Neural crest cell (in vitro differentiated cells): ENCODE results near the gene CKS1B. TPM values are rescaled to one million over a fixed set of nuclear protein-coding genes. Genes with fewer than 3 reads are reported as not detected.

Experiments used
- DNase-seq: peaks from one replicate; pipeline ENCODE4 v3.0.0; 2021; ENCODE audit warnings: low read depth, mixed read lengths, low spot score
- H3K27ac Mint-ChIP-seq: one replicate; pipeline ENCODE4 v1.8.0; 2021; ENCODE audit warnings: mild to moderate bottlenecking, mixed read lengths; ENCODE audit not compliant: unreplicated experiment
- H3K27me3 Mint-ChIP-seq: 2 replicates; pipeline ENCODE4 v1.8.0; 2021; ENCODE audit warnings: low read depth, mild to moderate bottlenecking, mixed read lengths
- H3K36me3 Mint-ChIP-seq: 2 replicates; pipeline ENCODE4 v1.8.0; 2021; ENCODE audit warnings: low read depth, mild to moderate bottlenecking, mixed read lengths
- H3K4me1 Mint-ChIP-seq: 2 replicates; pipeline ENCODE4 v1.8.0; 2021; ENCODE audit warnings: mixed read lengths
- H3K4me3 Mint-ChIP-seq: one replicate; pipeline ENCODE4 v1.8.0; 2021; ENCODE audit warnings: mild to moderate bottlenecking, mixed read lengths
- H3K9me3 Mint-ChIP-seq: 2 replicates; pipeline ENCODE4 v1.8.0; 2021; ENCODE audit warnings: mixed read lengths
- total RNA-seq: library from RNA; stranded (reverse); gene quantifications from 2 replicates; pipeline ENCODE4 v1.2.1, GENCODE V29; 2021
- TF ChIP-seq, protein P1 (sequence below): fragments of 200-600 bp; sonication (generic); conservative IDR thresholded peaks from 2 replicates; pipeline ENCODE4 v1.5.0; 2021; ENCODE audit warnings: antibody characterized with exemption, mild to moderate bottlenecking

CKS1B gene
- total RNA-seq, 1 donor from 2014 or later: 211 TPM

DNA sequence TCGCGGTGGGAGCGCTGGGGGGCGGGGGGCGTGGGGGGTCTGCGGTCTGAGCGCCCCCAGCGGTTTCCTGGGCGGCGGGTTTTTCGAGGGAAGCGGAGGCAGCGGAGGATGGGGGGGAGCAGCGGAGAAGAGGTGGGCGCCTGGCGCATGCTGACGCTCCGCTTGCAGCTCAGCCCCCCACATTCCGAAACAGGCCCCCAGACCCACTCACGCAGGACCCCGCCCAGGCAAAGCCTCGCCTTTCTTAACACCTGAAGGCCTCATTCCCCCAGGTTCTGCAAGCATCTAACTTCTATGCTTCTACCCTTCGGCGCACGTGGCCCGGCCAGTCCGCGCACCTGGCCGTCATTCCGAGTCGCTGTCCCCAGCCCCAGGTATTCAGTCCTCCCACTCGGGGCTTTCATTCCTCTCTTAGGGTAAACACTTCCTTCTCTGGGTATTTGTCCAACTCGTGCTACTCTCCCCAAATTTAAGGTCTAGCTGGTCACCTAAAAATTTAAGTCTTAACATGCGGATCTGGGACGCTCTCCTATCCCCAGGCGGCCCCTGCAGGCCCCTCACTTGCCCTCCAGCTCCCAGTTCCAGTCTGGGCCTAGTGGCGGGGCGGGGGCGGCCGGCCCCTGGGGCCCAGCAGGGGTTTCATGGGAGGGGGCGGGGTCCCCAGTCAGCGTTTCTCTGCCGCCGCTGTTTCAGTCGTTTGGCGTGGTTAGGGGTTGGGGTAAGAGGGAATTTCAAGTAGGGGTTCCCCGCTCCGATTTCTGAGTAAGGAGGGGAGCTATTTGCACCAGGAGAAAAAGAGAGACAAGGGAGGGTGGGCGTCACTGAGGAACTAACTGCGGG lies 25.3 kb downstream of the CKS1B start:
- no peaks in the 10 kb centered on the region for H3K27me3 Mint-ChIP-seq
- no peaks in the 10 kb centered on the region for H3K36me3 Mint-ChIP-seq
- H3K9me3 Mint-ChIP-seq: no peaks in the 10 kb centered on the region
- TF ChIP-seq, protein P1, sequence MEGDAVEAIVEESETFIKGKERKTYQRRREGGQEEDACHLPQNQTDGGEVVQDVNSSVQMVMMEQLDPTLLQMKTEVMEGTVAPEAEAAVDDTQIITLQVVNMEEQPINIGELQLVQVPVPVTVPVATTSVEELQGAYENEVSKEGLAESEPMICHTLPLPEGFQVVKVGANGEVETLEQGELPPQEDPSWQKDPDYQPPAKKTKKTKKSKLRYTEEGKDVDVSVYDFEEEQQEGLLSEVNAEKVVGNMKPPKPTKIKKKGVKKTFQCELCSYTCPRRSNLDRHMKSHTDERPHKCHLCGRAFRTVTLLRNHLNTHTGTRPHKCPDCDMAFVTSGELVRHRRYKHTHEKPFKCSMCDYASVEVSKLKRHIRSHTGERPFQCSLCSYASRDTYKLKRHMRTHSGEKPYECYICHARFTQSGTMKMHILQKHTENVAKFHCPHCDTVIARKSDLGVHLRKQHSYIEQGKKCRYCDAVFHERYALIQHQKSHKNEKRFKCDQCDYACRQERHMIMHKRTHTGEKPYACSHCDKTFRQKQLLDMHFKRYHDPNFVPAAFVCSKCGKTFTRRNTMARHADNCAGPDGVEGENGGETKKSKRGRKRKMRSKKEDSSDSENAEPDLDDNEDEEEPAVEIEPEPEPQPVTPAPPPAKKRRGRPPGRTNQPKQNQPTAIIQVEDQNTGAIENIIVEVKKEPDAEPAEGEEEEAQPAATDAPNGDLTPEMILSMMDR: no peak
- H3K4me3 Mint-ChIP-seq: peak overlapping the region; percentile 92
- peaks cover 31% of the 10 kb centered on the region for H3K4me1 Mint-ChIP-seq
- no peak overlapping the region for H3K27ac Mint-ChIP-seq
- DNase-seq: no peak

DNA sequence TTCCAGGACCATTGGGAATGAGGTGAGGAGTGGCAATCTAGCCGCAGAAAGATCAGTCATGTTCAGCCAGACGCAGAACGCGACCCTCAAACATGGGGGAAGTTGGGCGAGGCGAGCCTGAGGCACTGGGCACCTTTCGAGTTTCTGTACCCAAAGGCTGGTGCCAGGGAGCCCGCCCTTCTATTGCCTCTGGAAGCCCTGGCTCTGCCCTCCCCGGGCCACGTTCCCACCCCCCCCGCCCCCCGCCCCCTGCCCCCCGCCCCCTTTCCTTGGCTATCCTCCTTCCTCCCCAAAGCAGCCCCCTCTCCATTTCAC lies 25.9 kb downstream of the CKS1B start:
- TF ChIP-seq, protein P1: no peak
- Mint-ChIP-seq H3K27me3 (no peaks in the 10 kb centered on the region), H3K9me3 (no peaks in the 10 kb centered on the region), H3K27ac (no peak overlapping the region), H3K36me3 (no peaks in the 10 kb centered on the region), H3K4me3 (peak overlapping the region; percentile 92), H3K4me1 (peaks cover 31% of the 10 kb centered on the region)
- DNase-seq: no peak

DNA sequence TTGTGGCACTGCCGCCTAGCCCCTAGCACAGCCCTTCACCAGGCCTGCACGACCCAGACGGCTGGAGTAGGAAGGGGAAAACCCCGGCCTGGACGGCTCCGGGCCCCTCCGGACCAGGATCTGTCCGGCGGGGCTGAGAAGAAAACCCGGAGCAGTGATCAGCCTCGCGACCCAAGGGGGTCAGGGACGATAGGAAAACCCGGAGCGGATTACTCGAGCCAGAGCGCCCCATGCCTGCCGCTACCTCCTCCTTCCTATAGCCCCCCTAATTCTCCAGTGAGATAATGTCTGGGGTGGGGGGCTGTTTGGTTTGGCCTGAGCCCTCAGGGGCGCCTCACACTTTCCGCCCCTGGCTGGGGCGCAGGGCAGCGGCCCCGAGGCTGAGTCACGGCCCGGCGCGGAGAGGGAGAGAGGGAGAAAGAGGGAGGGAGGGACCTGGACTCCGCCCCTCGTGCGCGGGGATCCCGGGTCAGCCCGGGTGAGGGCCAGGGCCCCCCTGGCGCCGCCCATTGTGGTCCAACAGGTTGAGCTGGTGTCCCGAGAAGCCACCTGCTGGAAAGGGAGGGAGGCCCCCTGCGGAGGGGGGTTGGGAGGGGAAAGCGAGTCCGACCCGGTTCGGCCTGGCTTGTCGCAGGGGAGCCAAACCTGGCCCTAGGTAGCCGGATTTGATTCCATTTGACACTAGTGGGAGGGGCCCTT lies 26.4 kb downstream of the CKS1B start:
- Mint-ChIP-seq H3K4me3 (peak overlapping the region; percentile 92), H3K4me1 (peaks cover 31% of the 10 kb centered on the region), H3K9me3 (no peaks in the 10 kb centered on the region), H3K27me3 (no peaks in the 10 kb centered on the region), H3K27ac (no peak overlapping the region), H3K36me3 (no peaks in the 10 kb centered on the region)
- TF ChIP-seq, protein P1: peak; percentile 14
- DNase-seq: peak; percentile 80

DNA sequence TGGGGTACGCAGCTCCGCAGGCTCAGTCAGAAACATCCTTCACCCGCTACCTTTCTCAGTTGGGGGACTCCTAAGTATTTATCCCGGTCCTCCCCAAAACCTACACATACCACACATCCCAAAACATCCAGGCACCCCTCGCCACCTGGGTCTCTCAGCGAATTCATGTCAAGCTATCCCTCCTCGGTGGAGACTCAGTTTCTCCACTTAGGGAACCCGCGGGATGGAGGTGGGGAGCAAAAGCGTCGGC lies 26.9 kb downstream of the CKS1B start:
- Mint-ChIP-seq H3K27me3 (no peaks in the 10 kb centered on the region), H3K27ac (no peak overlapping the region), H3K4me1 (peaks cover 31% of the 10 kb centered on the region), H3K36me3 (no peaks in the 10 kb centered on the region), H3K4me3 (peak overlapping the region; percentile 84), H3K9me3 (no peaks in the 10 kb centered on the region)
- no peak for DNase-seq
- TF ChIP-seq, protein P1: no peak

DNA sequence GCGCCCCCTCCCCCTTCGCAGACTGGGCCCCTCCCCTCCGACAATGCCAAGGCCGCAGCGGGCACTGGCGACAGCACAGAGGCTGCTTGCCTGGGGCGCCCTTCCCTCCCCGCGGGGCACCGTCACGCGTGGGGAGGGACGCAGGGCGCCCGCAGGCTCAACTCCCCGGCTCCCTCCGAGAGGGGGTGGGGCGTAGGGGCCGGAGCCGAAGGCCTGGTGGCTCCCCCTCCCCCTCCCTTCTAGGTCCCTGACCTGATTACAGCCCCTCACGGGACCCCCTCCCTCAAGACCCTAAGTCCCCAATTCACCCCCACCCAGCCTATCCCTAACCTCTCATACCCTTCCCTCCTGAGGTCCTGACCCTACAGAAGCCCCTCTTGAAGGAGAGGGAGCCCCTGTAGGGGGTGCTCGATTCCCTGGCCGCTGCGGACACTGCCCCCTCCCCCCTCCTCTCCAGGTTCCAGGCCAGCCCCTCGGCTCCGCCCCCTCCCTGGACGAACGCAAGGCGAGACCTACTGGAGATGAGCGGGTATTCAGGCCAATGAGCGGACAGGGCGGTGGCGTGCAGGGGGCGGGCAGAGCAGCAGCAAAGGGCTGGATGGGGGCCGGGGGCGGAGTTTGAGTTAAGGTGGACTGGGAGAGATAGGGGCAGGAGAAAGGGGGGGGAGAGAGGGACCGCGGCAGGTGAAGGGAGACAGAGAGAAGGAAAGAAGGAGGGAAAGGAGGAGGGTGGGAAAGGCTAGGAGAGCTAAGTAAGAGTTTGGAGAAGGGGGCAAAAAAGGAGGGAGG lies 27.4 kb downstream of the CKS1B start:
- H3K4me3 Mint-ChIP-seq: peak overlapping the region; percentile 89
- H3K9me3 Mint-ChIP-seq: no peaks in the 10 kb centered on the region
- no peaks in the 10 kb centered on the region for H3K27me3 Mint-ChIP-seq
- H3K27ac Mint-ChIP-seq: no peak overlapping the region
- no peaks in the 10 kb centered on the region for H3K36me3 Mint-ChIP-seq
- peaks cover 35% of the 10 kb centered on the region for H3K4me1 Mint-ChIP-seq
- TF ChIP-seq, protein P1: peak; percentile 52
- DNase-seq: peak; percentile 98
